ENCODE measurements around the gene NOL3. TPM values are rescaled to one million over a fixed set of nuclear protein-coding genes. Genes with fewer than 3 reads are reported as not detected.

Gene NOL3
- total and polyA plus RNA-seq, 9 of the 15 experiments (the other 6 are each of a cell fraction or from before 2014, with no cell fraction given), result 0.45 to 14.0 (median 5.4) TPM

DNA sequence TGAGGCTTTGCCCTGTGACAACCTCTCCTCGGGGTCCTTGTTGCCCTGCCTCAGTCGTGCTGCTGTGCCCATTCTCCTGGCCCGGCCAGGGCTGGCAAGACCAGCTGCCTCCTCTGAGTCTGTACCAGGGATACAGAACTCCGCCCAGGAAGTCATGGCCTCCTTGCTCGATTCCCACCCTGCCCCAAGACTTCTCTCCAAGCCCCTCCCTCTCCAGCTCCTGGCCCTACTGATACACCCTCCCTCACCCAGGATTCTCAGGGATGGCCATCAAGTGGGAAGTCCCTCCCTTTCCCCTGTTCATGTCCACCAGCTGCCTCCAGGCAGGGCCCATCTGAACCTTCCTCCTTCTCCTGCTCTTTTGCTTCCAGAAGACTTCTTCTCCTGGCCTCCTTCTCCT is 45.4 kb downstream of the NOL3 start:
- 62% methylated on average over 5 of the region's 5 CpGs for whole genome bisulfite sequencing (ENCODE audit: insufficient coverage, low coverage, missing lambda C conversion rate)
- Histone ChIP-seq H3K9me1 (ENCODE audit: control insufficient read depth, insufficient read depth, low read length) (no peaks in the 10 kb centered on the region), H3K4me3 (no peak overlapping the region), H3K9ac (ENCODE audit: insufficient read depth in 1 of 2, low read depth in 2 of 2, low read length in 2 of 2) (peak overlapping the region in 1 of 2 experiments; percentile 75; a peak in 1 of 4 replicates), H3K4me1 (replicated peaks in 1 of 2; ENCODE audit: control insufficient read depth in 2 of 2, insufficient read depth in 2 of 2, low read length in 2 of 2) (peaks cover 20 to 26% of the 10 kb centered on the region in 2 experiments), H3K27ac (ENCODE audit: extremely low read depth, low read depth, low read length) (no peak overlapping the region), H3K36me3 (ENCODE audit: control insufficient read depth, insufficient read depth, low read length) (no peaks in the 10 kb centered on the region), H3K9me3 (replicated peaks; ENCODE audit: control insufficient read depth, insufficient read depth, low read depth, low read length) (no peaks in the 10 kb centered on the region), H3K27me3 (ENCODE audit: control insufficient read depth in 2 of 2, insufficient read depth in 2 of 2, low read length in 2 of 2) (no peaks in the 10 kb centered on the region), H4K20me1 (replicated peaks; ENCODE audit: control insufficient read depth, insufficient read depth, low read length) (no peaks in the 10 kb centered on the region), H3K79me2 (ENCODE audit: control insufficient read depth, insufficient read depth, low read length) (no peaks in the 10 kb centered on the region), H2AFZ (ENCODE audit: low read depth, low read length) (0 out of 2 replicates have a peak overlapping the region, but pooled peaks have one; percentile 26), H3K4me2 (ENCODE audit: insufficient read depth, low read length) (no peak overlapping the region)
- no peak for ATAC-seq
- no peak for TF ChIP-seq FIP1L1 (IDR thresholded peaks at IDR 0.05; ENCODE audit: low read depth, low read length, poor library complexity, severe bottlenecking)
- no peak for TF ChIP-seq NEUROD1 (IDR thresholded peaks at IDR 0.05; ENCODE audit: borderline replicate concordance, low read depth, low read length, partially characterized antibody)
- TF ChIP-seq SRSF3 (IDR thresholded peaks at IDR 0.05; ENCODE audit: insufficient read depth, low read length), result no peak
- no peak for TF ChIP-seq CCNT2 (IDR thresholded peaks at IDR 0.05; ENCODE audit: borderline replicate concordance, extremely low read depth, insufficient read length, low read depth, low read length)
- no peak for TF ChIP-seq EZH2 (IDR thresholded peaks at IDR 0.05; ENCODE audit: borderline replicate concordance, low read depth, low read length)
- no peak for TF ChIP-seq ARID1B (IDR thresholded peaks at IDR 0.05)
- TF ChIP-seq, protein P1, sequence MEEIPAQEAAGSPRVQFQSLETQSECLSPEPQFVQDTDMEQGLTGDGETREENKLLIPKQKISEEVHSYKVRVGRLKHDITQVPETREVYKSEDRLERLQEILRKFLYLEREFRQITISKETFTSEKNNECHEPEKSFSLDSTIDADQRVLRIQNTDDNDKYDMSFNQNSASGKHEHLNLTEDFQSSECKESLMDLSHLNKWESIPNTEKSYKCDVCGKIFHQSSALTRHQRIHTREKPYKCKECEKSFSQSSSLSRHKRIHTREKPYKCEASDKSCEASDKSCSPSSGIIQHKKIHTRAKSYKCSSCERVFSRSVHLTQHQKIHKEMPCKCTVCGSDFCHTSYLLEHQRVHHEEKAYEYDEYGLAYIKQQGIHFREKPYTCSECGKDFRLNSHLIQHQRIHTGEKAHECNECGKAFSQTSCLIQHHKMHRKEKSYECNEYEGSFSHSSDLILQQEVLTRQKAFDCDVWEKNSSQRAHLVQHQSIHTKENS (CRISPR knock-in tag; IDR thresholded peaks at IDR 0.05), result no peak
- no peak for TF ChIP-seq MAZ (CRISPR knock-in tag; conservative IDR thresholded peaks at IDR 0.05 in 1 of 2, IDR thresholded peaks at IDR 0.05 in 1 of 2)
- no peak for TF ChIP-seq ELF4 (CRISPR knock-in tag; IDR thresholded peaks at IDR 0.05)
- TF ChIP-seq, protein P2, sequence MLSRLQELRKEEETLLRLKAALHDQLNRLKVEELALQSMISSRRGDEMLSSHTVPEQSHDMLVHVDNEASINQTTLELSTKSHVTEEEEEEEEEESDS (CRISPR knock-in tag; IDR thresholded peaks at IDR 0.05), result no peak
- no peak for TF ChIP-seq ZFP30 (CRISPR knock-in tag; IDR thresholded peaks at IDR 0.05; ENCODE audit: borderline replicate concordance)
- TF ChIP-seq, protein P3, sequence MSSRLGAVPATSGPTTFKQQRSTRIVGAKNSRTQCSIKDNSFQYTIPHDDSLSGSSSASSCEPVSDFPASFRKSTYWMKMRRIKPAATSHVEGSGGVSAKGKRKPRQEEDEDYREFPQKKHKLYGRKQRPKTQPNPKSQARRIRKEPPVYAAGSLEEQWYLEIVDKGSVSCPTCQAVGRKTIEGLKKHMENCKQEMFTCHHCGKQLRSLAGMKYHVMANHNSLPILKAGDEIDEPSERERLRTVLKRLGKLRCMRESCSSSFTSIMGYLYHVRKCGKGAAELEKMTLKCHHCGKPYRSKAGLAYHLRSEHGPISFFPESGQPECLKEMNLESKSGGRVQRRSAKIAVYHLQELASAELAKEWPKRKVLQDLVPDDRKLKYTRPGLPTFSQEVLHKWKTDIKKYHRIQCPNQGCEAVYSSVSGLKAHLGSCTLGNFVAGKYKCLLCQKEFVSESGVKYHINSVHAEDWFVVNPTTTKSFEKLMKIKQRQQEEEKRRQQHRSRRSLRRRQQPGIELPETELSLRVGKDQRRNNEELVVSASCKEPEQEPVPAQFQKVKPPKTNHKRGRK (tag; IDR thresholded peaks at IDR 0.05), result no peak
- TF ChIP-seq RNF2 (IDR thresholded peaks at IDR 0.05), result no peak
- TF ChIP-seq, protein P4, sequence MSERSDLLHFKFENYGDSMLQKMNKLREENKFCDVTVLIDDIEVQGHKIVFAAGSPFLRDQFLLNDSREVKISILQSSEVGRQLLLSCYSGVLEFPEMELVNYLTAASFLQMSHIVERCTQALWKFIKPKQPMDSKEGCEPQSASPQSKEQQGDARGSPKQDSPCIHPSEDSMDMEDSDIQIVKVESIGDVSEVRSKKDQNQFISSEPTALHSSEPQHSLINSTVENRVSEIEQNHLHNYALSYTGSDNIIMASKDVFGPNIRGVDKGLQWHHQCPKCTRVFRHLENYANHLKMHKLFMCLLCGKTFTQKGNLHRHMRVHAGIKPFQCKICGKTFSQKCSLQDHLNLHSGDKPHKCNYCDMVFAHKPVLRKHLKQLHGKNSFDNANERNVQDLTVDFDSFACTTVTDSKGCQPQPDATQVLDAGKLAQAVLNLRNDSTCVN (CRISPR knock-in tag; IDR thresholded peaks at IDR 0.05), result no peak
- TF ChIP-seq ZC3H4 (CRISPR knock-in tag; IDR thresholded peaks at IDR 0.05; ENCODE audit: borderline replicate concordance), result no peak
- in situ Hi-C loops (cut with MboI) (no loop called here), intact Hi-C loops (cut with micrococcal nuclease) (no loop called here)
- DNase-seq (ENCODE audit: extremely low read depth in 1 of 4, low spot score in 3 of 4), result peak in 1 of 4 experiments; percentile 45
- FAIRE-seq, result no peak
- CTCF ChIA-PET (ENCODE audit: low intra/inter-chr PET ratio), result no interaction called here
- BruUV-seq (replicated peaks), result no TSS peak
- POLR2A ChIA-PET, result interaction anchor here (0.7 to 2.4 kb wide), 2 partner anchors 9 to 11 kb away, joined by 3 to 9 read pairs; partner anchors contain the start of gene TMEM208
